ENCODE results near the gene ICAM5. TPM values are rescaled to one million over a fixed set of nuclear protein-coding genes. Genes with fewer than 3 reads are reported as not detected.
"Not testable (repeated sequence)": the region's sequence is repeated elsewhere in the genome, so short reads cannot be mapped to it uniquely, and the experiment has no call there.

Gene ICAM5, protein sequence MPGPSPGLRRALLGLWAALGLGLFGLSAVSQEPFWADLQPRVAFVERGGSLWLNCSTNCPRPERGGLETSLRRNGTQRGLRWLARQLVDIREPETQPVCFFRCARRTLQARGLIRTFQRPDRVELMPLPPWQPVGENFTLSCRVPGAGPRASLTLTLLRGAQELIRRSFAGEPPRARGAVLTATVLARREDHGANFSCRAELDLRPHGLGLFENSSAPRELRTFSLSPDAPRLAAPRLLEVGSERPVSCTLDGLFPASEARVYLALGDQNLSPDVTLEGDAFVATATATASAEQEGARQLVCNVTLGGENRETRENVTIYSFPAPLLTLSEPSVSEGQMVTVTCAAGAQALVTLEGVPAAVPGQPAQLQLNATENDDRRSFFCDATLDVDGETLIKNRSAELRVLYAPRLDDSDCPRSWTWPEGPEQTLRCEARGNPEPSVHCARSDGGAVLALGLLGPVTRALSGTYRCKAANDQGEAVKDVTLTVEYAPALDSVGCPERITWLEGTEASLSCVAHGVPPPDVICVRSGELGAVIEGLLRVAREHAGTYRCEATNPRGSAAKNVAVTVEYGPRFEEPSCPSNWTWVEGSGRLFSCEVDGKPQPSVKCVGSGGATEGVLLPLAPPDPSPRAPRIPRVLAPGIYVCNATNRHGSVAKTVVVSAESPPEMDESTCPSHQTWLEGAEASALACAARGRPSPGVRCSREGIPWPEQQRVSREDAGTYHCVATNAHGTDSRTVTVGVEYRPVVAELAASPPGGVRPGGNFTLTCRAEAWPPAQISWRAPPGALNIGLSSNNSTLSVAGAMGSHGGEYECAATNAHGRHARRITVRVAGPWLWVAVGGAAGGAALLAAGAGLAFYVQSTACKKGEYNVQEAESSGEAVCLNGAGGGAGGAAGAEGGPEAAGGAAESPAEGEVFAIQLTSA
- total RNA-seq: 3.3 to 5.7 TPM (median 4.9 TPM) in 3 replicates

DNA sequence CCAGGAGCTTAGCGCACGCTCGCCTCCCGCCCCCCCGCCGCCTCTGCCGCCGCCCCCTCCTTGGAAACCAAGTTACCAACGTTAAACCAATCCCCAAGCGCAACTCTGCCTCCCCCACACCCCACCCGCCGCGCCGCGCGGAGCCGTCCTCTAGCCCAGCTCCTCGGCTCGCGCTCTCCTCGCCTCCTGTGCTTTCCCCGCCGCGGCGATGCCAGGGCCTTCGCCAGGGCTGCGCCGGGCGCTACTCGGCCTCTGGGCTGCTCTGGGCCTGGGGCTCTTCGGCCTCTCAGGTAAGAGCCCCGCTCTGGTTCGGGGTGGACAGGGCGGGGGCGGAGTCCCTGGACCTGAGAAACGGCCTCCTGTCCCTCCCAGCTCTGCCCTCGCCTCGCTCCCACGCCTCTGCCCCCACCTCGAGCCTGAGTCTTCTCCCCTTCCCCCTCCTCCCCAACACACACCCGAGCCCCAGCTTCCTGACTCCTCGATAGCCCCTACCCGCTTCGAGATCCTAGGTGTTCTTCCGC lies at the start of gene ICAM5:
Gene ICAM5, plus strand, starts transcription at position 117 of the 521 bp plus-strand sequence. Its CDS starts 92 bp downstream, at position 209.
- Mint-ChIP-seq H3K9me3 (no peaks in the 10 kb centered on the region), H3K27me3 (ENCODE audit: low read depth) (peaks cover 100% of the 10 kb centered on the region), H3K4me3 (peak within 1 kb of the TSS; percentile 70), H3K36me3 (no peaks in the 10 kb centered on the region), H3K4me1 (peaks cover 45% of the 10 kb centered on the region), H3K27ac (peak within 1 kb of the TSS; percentile 71)
- no peak for TF ChIP-seq CTCF (IDR thresholded peaks at IDR 0.05; ENCODE audit: unreplicated experiment)
- DNase-seq (ENCODE audit: low spot score in 2 of 2, unreplicated experiment in 2 of 2): no peak

- H3K9me3 Mint-ChIP-seq: not testable (repeated sequence)
Observed at GRCh38 chr19:10241826-10242449, 47.8 kb upstream of the ICAM5 start.

DNA sequence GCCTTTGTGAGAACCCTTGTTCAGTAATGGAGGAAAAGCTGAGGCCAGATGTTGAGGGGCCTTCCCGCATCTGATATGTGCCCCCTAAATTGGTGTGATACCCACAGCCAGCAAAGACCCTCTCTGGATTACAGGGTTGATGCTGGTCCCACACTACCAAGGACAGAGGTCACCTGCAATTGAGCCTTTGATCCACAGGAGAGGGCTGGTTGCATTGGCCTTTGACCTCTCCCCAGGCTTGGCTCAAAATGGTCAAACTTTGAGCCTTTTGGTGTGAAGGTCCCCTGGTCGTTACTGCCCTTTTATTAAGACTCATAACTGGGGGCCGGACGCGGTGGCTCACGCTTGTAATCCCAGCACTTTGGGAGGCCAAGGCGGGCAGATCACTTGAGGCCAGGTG lies 46.1 kb upstream of the ICAM5 start:
- Mint-ChIP-seq H3K36me3 (no peaks in the 10 kb centered on the region), H3K27me3 (ENCODE audit: low read depth) (no peaks in the 10 kb centered on the region), H3K27ac (no peak overlapping the region), H3K4me1 (no peaks in the 10 kb centered on the region), H3K4me3 (no peak overlapping the region), H3K9me3 (no peaks in the 10 kb centered on the region)
- no peak for DNase-seq (ENCODE audit: low spot score in 2 of 2, unreplicated experiment in 2 of 2)
- TF ChIP-seq CTCF (IDR thresholded peaks at IDR 0.05; ENCODE audit: unreplicated experiment): no peak

More at GRCh38 chr19:10241826-10242449, 47.8 kb upstream of the ICAM5 start:
- not testable (repeated sequence) for H3K4me1 Mint-ChIP-seq; H3K36me3 Mint-ChIP-seq; DNase-seq (ENCODE audit: low spot score in 2 of 2, unreplicated experiment in 2 of 2); H3K27ac Mint-ChIP-seq; H3K27me3 Mint-ChIP-seq (ENCODE audit: low read depth); H3K4me3 Mint-ChIP-seq

GRCh38 chr19:10245189-10245939 lies 44.4 kb upstream of the ICAM5 start:
- TF ChIP-seq CTCF (IDR thresholded peaks at IDR 0.05; ENCODE audit: unreplicated experiment): no peak
- no peak overlapping the region for H3K27ac Mint-ChIP-seq
- no peak overlapping the region for H3K4me3 Mint-ChIP-seq
- no peaks in the 10 kb centered on the region for H3K36me3 Mint-ChIP-seq
- no peak for DNase-seq (ENCODE audit: low spot score in 2 of 2, unreplicated experiment in 2 of 2)
- H3K27me3 Mint-ChIP-seq (ENCODE audit: low read depth): no peaks in the 10 kb centered on the region
- no peaks in the 10 kb centered on the region for H3K4me1 Mint-ChIP-seq
- H3K9me3 Mint-ChIP-seq: no peaks in the 10 kb centered on the region

DNA sequence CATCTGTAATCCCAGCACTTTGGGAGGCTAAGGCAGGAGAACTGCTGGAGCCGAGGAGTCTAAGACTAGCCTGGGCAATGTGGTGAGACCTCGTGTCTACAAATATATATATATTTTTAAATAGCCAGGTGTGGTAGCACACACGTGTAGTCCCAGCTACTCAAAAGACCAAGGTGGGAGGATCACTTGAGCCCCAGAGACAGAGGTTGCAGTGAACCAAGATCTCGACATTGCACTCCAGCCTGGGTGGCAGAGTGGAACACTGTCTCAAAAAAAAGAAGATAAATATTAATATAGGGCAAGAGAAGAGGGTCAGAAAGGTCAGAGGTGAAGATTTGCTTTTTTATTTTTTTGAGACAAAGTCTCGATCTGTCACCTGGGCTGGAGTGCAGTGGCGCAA lies 43.2 kb upstream of the ICAM5 start:
- Mint-ChIP-seq H3K4me3 (no peak overlapping the region), H3K36me3 (no peaks in the 10 kb centered on the region), H3K9me3 (no peaks in the 10 kb centered on the region), H3K4me1 (peaks cover under 1% of the 10 kb centered on the region), H3K27ac (no peak overlapping the region), H3K27me3 (ENCODE audit: low read depth) (no peaks in the 10 kb centered on the region)
- no peak for DNase-seq (ENCODE audit: low spot score in 2 of 2, unreplicated experiment in 2 of 2)
- TF ChIP-seq CTCF (IDR thresholded peaks at IDR 0.05; ENCODE audit: unreplicated experiment): no peak

Measured in mesothelial cell of epicardium (in vitro differentiated cells).